Fibroblast of mammary gland (primary cell): ENCODE data around the gene TCN2.
A peak's percentile ranks its signal among the peaks of the same experiment; 100 is the strongest.
"Not testable (repeated sequence)": the region's sequence is repeated elsewhere in the genome, so short reads cannot be mapped to it uniquely, and the experiment has no call there.

Source experiments
- DNase-seq: peaks from one replicate; pipeline ENCODE4 v3.0.0-alpha.2; 2010; ENCODE audit warnings: low read depth
- H3K4me3 ChIP-seq: 2 replicates; pipeline ENCODE4 v1.5.1; 2011; ENCODE audit warnings: low read depth, mild to moderate bottlenecking, low read length, moderate library complexity; ENCODE audit not compliant: control insufficient read depth
- CTCF ChIP-seq: conservative IDR thresholded peaks from 2 replicates; pipeline ENCODE4 v1.5.1; 2011; ENCODE audit warnings: low read depth, low read length, inconsistent platforms; ENCODE audit not compliant: control insufficient read depth, insufficient read depth

The TCN2 gene

GRCh38 chr22:30627471-30627870, 20.5 kb downstream of the TCN2 start:
- no peak for DNase-seq
- no peak overlapping the region for H3K4me3 ChIP-seq
- TF ChIP-seq CTCF, result no peak

- TF ChIP-seq CTCF, result no peak
- no peak overlapping the region for H3K4me3 ChIP-seq
Measured at GRCh38 chr22:30628491-30628890, 21.5 kb downstream of the TCN2 start.

GRCh38 chr22:30631469-30631868, 24.5 kb downstream of the TCN2 start:
- H3K4me3 ChIP-seq, DNase-seq: not testable (repeated sequence)

More at GRCh38 chr22:30628491-30628890, 21.5 kb downstream of the TCN2 start:
- no peak for DNase-seq

GRCh38 chr22:30634471-30635233, 27.7 kb downstream of the TCN2 start:
- H3K4me3 ChIP-seq, result peak overlapping the region; percentile 49
- peak; percentile 89 for TF ChIP-seq CTCF
- DNase-seq, result peak; percentile 93

GRCh38 chr22:30635273-30636225, 28.6 kb downstream of the TCN2 start, which contains the start of gene SLC35E4:
Gene SLC35E4, plus strand, starts transcription at chr22:30635781. Its CDS starts 670 bp downstream, at chr22:30636451.
- DNase-seq, result peak; percentile 86
- TF ChIP-seq CTCF, result peak; percentile 31

GRCh38 chr22:30636226-30637077, 29.5 kb downstream of the TCN2 start:
- peak; percentile 11 for DNase-seq
- H3K4me3 ChIP-seq, result peak overlapping the region; percentile 74
- no peak for TF ChIP-seq CTCF

More at GRCh38 chr22:30635273-30636225, 28.6 kb downstream of the TCN2 start, which contains the start of gene SLC35E4:
- peak within 1 kb of the TSS; percentile 74 for H3K4me3 ChIP-seq
